Stromal cell of bone marrow (primary cell): ENCODE results near the gene SNAP47.

Source experiments
- DNase-seq: peaks from one replicate; pipeline ENCODE4 v3.0.0-alpha.2; 2012; ENCODE audit warnings: low read depth

Gene SNAP47

GRCh38 chr1:227797625-227798024 lies 62.4 kb downstream of the SNAP47 start:
- no peak for DNase-seq

GRCh38 chr1:227798078-227798802 lies 63.0 kb downstream of the SNAP47 start:
- no peak for DNase-seq

- no peak for DNase-seq
Observed at GRCh38 chr1:227799756-227800155, 64.5 kb downstream of the SNAP47 start.

GRCh38 chr1:227803933-227804332 lies 68.7 kb downstream of the SNAP47 start:
- no peak for DNase-seq

GRCh38 chr1:227805606-227806197 lies 70.5 kb downstream of the SNAP47 start:
- peak; percentile 95 for DNase-seq

GRCh38 chr1:227808566-227808965 lies 73.3 kb downstream of the SNAP47 start:
- no peak for DNase-seq

GRCh38 chr1:227809026-227809425 lies 73.8 kb downstream of the SNAP47 start:
- no peak for DNase-seq

- DNase-seq: no peak
Observed at GRCh38 chr1:227813962-227814361, 78.7 kb downstream of the SNAP47 start.

GRCh38 chr1:227815468-227816409 lies 80.5 kb downstream of the SNAP47 start, which contains the start of gene PRSS38:
PRSS38 (plus strand) TSS chr1:227815675; CDS start chr1:227815717, 42 bp downstream.
- DNase-seq: no peak

- no peak for DNase-seq
Observed at GRCh38 chr1:227816750-227817446, 81.7 kb downstream of the SNAP47 start.

GRCh38 chr1:227823537-227823936 lies 88.3 kb downstream of the SNAP47 start:
- no peak for DNase-seq

- DNase-seq: no peak
Observed at GRCh38 chr1:227824204-227824603, 89.0 kb downstream of the SNAP47 start.

GRCh38 chr1:227828786-227829185 lies 93.6 kb downstream of the SNAP47 start:
- no peak for DNase-seq
